ENCODE measurements around the gene LRRC71.

LRRC71 gene

DNA sequence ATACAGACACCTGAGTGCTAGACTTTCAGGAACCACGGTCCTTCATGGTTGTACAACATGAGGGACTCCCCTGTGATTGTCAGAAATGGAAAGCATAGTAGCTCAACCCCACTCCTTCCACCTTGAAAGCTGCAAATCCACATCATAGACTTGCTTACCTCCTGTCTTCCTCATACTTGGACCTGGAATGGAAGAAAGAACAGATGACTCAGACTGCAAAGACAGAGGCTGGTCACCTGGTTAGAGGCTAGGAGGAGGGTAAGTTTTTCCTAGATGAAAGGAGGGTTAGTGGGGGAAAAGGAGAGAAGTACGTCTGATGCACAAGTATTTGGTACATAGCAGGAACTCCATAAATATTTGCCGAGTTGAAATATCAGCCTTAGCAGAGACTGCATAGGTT, 37.2 kb downstream of the LRRC71 start:
- no peak for ATAC-seq
- TF ChIP-seq PATZ1 (CRISPR knock-in tag; IDR thresholded peaks at IDR 0.05; ENCODE audit: borderline replicate concordance) (no peak), ZNF70 (CRISPR knock-in tag; IDR thresholded peaks at IDR 0.05) (no peak), ISL1 (CRISPR knock-in tag; IDR thresholded peaks at IDR 0.05) (no peak), TCF4 (CRISPR knock-in tag; IDR thresholded peaks at IDR 0.05; ENCODE audit: borderline replicate concordance) (no peak), ZNF565 (CRISPR knock-in tag; conservative IDR thresholded peaks at IDR 0.05; ENCODE audit: low read depth) (no peak), ZC3H10 (CRISPR knock-in tag; IDR thresholded peaks at IDR 0.05) (no peak), OSR1 (CRISPR knock-in tag; IDR thresholded peaks at IDR 0.05) (no peak), ZFP30 (CRISPR knock-in tag; IDR thresholded peaks at IDR 0.05) (no peak)
- TF ChIP-seq, protein P1, sequence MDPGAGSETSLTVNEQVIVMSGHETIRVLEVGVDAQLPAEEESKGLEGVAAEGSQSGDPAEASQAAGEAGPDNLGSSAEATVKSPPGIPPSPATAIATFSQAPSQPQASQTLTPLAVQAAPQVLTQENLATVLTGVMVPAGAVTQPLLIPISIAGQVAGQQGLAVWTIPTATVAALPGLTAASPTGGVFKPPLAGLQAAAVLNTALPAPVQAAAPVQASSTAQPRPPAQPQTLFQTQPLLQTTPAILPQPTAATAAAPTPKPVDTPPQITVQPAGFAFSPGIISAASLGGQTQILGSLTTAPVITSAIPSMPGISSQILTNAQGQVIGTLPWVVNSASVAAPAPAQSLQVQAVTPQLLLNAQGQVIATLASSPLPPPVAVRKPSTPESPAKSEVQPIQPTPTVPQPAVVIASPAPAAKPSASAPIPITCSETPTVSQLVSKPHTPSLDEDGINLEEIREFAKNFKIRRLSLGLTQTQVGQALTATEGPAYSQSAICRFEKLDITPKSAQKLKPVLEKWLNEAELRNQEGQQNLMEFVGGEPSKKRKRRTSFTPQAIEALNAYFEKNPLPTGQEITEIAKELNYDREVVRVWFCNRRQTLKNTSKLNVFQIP (CRISPR knock-in tag; IDR thresholded peaks at IDR 0.05; ENCODE audit: borderline replicate concordance, low read depth): no peak

GRCh38 chr1:156958247-156958714, 37.8 kb downstream of the LRRC71 start:
- TF ChIP-seq ZFP30 (CRISPR knock-in tag; IDR thresholded peaks at IDR 0.05): no peak
- TF ChIP-seq, protein P2, sequence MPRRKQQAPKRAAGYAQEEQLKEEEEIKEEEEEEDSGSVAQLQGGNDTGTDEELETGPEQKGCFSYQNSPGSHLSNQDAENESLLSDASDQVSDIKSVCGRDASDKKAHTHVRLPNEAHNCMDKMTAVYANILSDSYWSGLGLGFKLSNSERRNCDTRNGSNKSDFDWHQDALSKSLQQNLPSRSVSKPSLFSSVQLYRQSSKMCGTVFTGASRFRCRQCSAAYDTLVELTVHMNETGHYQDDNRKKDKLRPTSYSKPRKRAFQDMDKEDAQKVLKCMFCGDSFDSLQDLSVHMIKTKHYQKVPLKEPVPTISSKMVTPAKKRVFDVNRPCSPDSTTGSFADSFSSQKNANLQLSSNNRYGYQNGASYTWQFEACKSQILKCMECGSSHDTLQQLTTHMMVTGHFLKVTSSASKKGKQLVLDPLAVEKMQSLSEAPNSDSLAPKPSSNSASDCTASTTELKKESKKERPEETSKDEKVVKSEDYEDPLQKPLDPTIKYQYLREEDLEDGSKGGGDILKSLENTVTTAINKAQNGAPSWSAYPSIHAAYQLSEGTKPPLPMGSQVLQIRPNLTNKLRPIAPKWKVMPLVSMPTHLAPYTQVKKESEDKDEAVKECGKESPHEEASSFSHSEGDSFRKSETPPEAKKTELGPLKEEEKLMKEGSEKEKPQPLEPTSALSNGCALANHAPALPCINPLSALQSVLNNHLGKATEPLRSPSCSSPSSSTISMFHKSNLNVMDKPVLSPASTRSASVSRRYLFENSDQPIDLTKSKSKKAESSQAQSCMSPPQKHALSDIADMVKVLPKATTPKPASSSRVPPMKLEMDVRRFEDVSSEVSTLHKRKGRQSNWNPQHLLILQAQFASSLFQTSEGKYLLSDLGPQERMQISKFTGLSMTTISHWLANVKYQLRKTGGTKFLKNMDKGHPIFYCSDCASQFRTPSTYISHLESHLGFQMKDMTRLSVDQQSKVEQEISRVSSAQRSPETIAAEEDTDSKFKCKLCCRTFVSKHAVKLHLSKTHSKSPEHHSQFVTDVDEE (CRISPR knock-in tag; IDR thresholded peaks at IDR 0.05): no peak
- peak; percentile 34 for ATAC-seq

GRCh38 chr1:156959414-156959813, 39.0 kb downstream of the LRRC71 start:
- ATAC-seq: peak; percentile 57
- no peak for TF ChIP-seq GLIS3 (CRISPR knock-in tag; IDR thresholded peaks at IDR 0.05)
- no peak for TF ChIP-seq ISL1 (CRISPR knock-in tag; IDR thresholded peaks at IDR 0.05)
- TF ChIP-seq CSRNP3 (CRISPR knock-in tag; IDR thresholded peaks at IDR 0.05): no peak

GRCh38 chr1:156959925-156960324, 39.5 kb downstream of the LRRC71 start:
- ATAC-seq: no peak
- TF ChIP-seq CSDC2 (CRISPR knock-in tag; IDR thresholded peaks at IDR 0.05) (no peak), CSRNP3 (CRISPR knock-in tag; IDR thresholded peaks at IDR 0.05) (no peak), ISL1 (CRISPR knock-in tag; IDR thresholded peaks at IDR 0.05) (no peak), ZFP3 (CRISPR knock-in tag; IDR thresholded peaks at IDR 0.05) (no peak), TOX (CRISPR knock-in tag; IDR thresholded peaks at IDR 0.05; ENCODE audit: borderline replicate concordance) (no peak), TCF4 (CRISPR knock-in tag; IDR thresholded peaks at IDR 0.05; ENCODE audit: borderline replicate concordance) (no peak), ESRRG (CRISPR knock-in tag; IDR thresholded peaks at IDR 0.05) (no peak), SNAI2 (CRISPR knock-in tag; IDR thresholded peaks at IDR 0.05) (no peak), PPARA (CRISPR knock-in tag; IDR thresholded peaks at IDR 0.05; ENCODE audit: borderline replicate concordance) (no peak), ZC3H10 (CRISPR knock-in tag; IDR thresholded peaks at IDR 0.05) (no peak), ZNF70 (CRISPR knock-in tag; IDR thresholded peaks at IDR 0.05) (no peak), RARB (CRISPR knock-in tag; IDR thresholded peaks at IDR 0.05) (no peak)
- TF ChIP-seq, protein P3, sequence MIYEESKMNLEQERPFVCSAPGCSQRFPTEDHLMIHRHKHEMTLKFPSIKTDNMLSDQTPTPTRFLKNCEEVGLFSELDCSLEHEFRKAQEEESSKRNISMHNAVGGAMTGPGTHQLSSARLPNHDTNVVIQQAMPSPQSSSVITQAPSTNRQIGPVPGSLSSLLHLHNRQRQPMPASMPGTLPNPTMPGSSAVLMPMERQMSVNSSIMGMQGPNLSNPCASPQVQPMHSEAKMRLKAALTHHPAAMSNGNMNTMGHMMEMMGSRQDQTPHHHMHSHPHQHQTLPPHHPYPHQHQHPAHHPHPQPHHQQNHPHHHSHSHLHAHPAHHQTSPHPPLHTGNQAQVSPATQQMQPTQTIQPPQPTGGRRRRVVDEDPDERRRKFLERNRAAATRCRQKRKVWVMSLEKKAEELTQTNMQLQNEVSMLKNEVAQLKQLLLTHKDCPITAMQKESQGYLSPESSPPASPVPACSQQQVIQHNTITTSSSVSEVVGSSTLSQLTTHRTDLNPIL (CRISPR knock-in tag; IDR thresholded peaks at IDR 0.05; ENCODE audit: low read depth): no peak
- TF ChIP-seq, protein P2 (CRISPR knock-in tag; IDR thresholded peaks at IDR 0.05): no peak
- TF ChIP-seq, protein P1 (CRISPR knock-in tag; IDR thresholded peaks at IDR 0.05; ENCODE audit: borderline replicate concordance, low read depth): no peak

Measured in SK-N-SH treated with all-trans-retinoic acid at 6 μM for 48 hours (cell line).